HG03571 (cell line): ENCODE measurements around the gene PGAM2.
"Not testable (repeated sequence)": the region's sequence is repeated elsewhere in the genome, so short reads cannot be mapped to it uniquely, and the experiment has no call there.

Experiments
- ATAC-seq: cut with Tn5 transposase; IDR thresholded peaks from one replicate; pipeline ENCODE4 v1.9.1; 2021; ENCODE audit not compliant: unreplicated experiment

PGAM2 gene

GRCh38 chr7:44052771-44053365 is 12.5 kb downstream of the PGAM2 start:
- no peak for ATAC-seq

- no peak for ATAC-seq
These were observed 13.7 kb downstream of the PGAM2 start for GRCh38 chr7:44051611-44052220.

GRCh38 chr7:44050915-44051560 is 14.3 kb downstream of the PGAM2 start:
- ATAC-seq, result no peak

- no peak for ATAC-seq
These were observed 15.0 kb downstream of the PGAM2 start for GRCh38 chr7:44050121-44050914.

GRCh38 chr7:44048031-44048795 is 17.2 kb downstream of the PGAM2 start:
- ATAC-seq, result no peak

GRCh38 chr7:44046321-44047061 is 18.9 kb downstream of the PGAM2 start:
- no peak for ATAC-seq

- ATAC-seq, result peak; percentile 9
These were observed 19.9 kb downstream of the PGAM2 start for GRCh38 chr7:44045226-44046014.

GRCh38 chr7:44044315-44045225 is 20.8 kb downstream of the PGAM2 start, which contains the start of gene DBNL:
Gene DBNL, plus strand, starts transcription at chr7:44044702. Its CDS starts 36 bp downstream, at chr7:44044738.
- ATAC-seq, result peak; percentile 62

- ATAC-seq, result no peak
These were observed 21.5 kb downstream of the PGAM2 start for GRCh38 chr7:44043902-44044301.

GRCh38 chr7:44042221-44042620 is 23.1 kb downstream of the PGAM2 start:
- no peak for ATAC-seq

GRCh38 chr7:44040493-44040891 is 24.9 kb downstream of the PGAM2 start:
- ATAC-seq, result peak; percentile 37

- peak; percentile 10 for ATAC-seq
These were observed 25.4 kb downstream of the PGAM2 start for GRCh38 chr7:44039800-44040492.

GRCh38 chr7:44038961-44039558 is 26.3 kb downstream of the PGAM2 start:
- peak; percentile 58 for ATAC-seq

GRCh38 chr7:44038553-44038952 is 26.8 kb downstream of the PGAM2 start:
- ATAC-seq, result not testable (repeated sequence)

GRCh38 chr7:44037951-44038350 is 27.4 kb downstream of the PGAM2 start:
- not testable (repeated sequence) for ATAC-seq

- not testable (repeated sequence) for ATAC-seq
These were observed 29.0 kb downstream of the PGAM2 start for GRCh38 chr7:44036364-44036763.
